Endothelial cell of umbilical vein (primary cell): ENCODE data around the gene OR6C4. TPM values are rescaled to one million over a fixed set of nuclear protein-coding genes. Genes with fewer than 3 reads are reported as not detected.
"Not testable (repeated sequence)": the region's sequence is repeated elsewhere in the genome, so short reads cannot be mapped to it uniquely, and the experiment has no call there.

Experiments
- BruUV-seq: library from RNA; stranded (reverse); fragments of 400-500 nt; replicated peaks from 2 replicates; lab custom pipeline; 2021; lab: Mats Ljungman, UMichigan
- CTCF ChIA-PET: fragments of 300-600, 350-600 bp; sonication (Branson Sonifier 250); formaldehyde crosslinking; loops from one replicate; lab custom pipeline; 2021; ENCODE audit warnings: antibody characterized with exemption, inconsistent platforms; lab: Charles Lee
- POLR2A ChIA-PET: fragments of 300-600, 350-600 bp; sonication (Branson Sonifier 250); formaldehyde crosslinking; loops from one replicate; lab custom pipeline; 2021; ENCODE audit warnings: antibody characterized with exemption, inconsistent platforms; lab: Charles Lee
- DNase-seq: peaks from one replicate; pipeline ENCODE4 v3.0.0-alpha.2; 2011; ENCODE audit warnings: low read depth, low spot score
- FAIRE-seq: peaks from 2 replicates; lab custom pipeline; 2011; peaks lifted over from hg19 to GRCh38; lab: Jason Lieb, UNC
- H2AFZ ChIP-seq: 2 replicates; pipeline ENCODE4 v1.6.0; 2012; ENCODE audit warnings: low read depth, low read length, control low read depth, inconsistent platforms
- H3K27ac ChIP-seq: 2 replicates; pipeline ENCODE4 v1.5.1; 2011; ENCODE audit warnings: low read depth, mild to moderate bottlenecking, control low read depth, low read length, moderate library complexity; ENCODE audit not compliant: insufficient read depth
- H3K27me3 ChIP-seq, 2 experiments: 2 replicates each; pipeline versions ENCODE4 v1.6.0 to v1.6.1; 2011; ENCODE audit warnings: low read length in 2 of 2, mixed read lengths in 1 of 2; ENCODE audit not compliant: control insufficient read depth in 2 of 2, insufficient read depth in 2 of 2
- H3K36me3 ChIP-seq, 2 experiments: 2 replicates in 1 of 2; 3 replicates in 1 of 2; pipeline ENCODE4 v1.5.1; 2011; ENCODE audit warnings: low read length in 2 of 2, mild to moderate bottlenecking in 1 of 2, moderate library complexity in 1 of 2; ENCODE audit not compliant: control insufficient read depth in 2 of 2, insufficient read depth in 2 of 2; ENCODE audit errors: extremely low read depth in 1 of 2
- H3K4me1 ChIP-seq: 3 replicates; pipeline ENCODE4 v1.5.1; 2011; ENCODE audit warnings: mild to moderate bottlenecking, low read length; ENCODE audit not compliant: control insufficient read depth, insufficient read depth; ENCODE audit errors: extremely low read depth
- H3K4me2 ChIP-seq: 2 replicates; pipeline ENCODE4 v1.6.1; 2011; ENCODE audit warnings: low read length, control low read depth, mixed read lengths; ENCODE audit not compliant: insufficient read depth
- H3K4me3 ChIP-seq, 3 experiments: fragments of 200-600 bp in 1 of 3; sonication (generic), shearing (Covaris generic) in 1 of 3; replicated peaks in 1 of 3; 2 replicates each; pipeline ENCODE4 v1.5.1; 2011 to 2016; ENCODE audit warnings: control low read depth in 3 of 3, low read length in 3 of 3, mild to moderate bottlenecking in 2 of 3, inconsistent platforms in 1 of 3, low read depth in 1 of 3, moderate library complexity in 1 of 3; ENCODE audit not compliant: insufficient read depth in 1 of 3
- H3K79me2 ChIP-seq: 2 replicates; pipeline ENCODE4 v1.6.0; 2012; ENCODE audit warnings: low read length, inconsistent platforms; ENCODE audit not compliant: control insufficient read depth, insufficient read depth
- H3K9ac ChIP-seq: replicated peaks from 2 replicates; pipeline ENCODE3; 2011; ENCODE audit warnings: low read length, control low read depth; ENCODE audit not compliant: insufficient read depth; ENCODE audit errors: extremely low read depth
- H3K9me1 ChIP-seq: replicated peaks from 3 replicates; pipeline ENCODE4 v1.6.0; 2011; ENCODE audit warnings: mild to moderate bottlenecking, low read length; ENCODE audit not compliant: control insufficient read depth, insufficient read depth; ENCODE audit errors: extremely low read depth
- H3K9me3 ChIP-seq: replicated peaks from 2 replicates; pipeline ENCODE4 v1.5.1; 2012; ENCODE audit warnings: low read length, inconsistent platforms; ENCODE audit not compliant: control insufficient read depth, insufficient read depth
- H4K20me1 ChIP-seq: replicated peaks from 2 replicates; pipeline ENCODE3; 2011; ENCODE audit warnings: mild to moderate bottlenecking, low read length; ENCODE audit not compliant: control insufficient read depth, insufficient read depth; ENCODE audit errors: extremely low read depth
- EZH2 ChIP-seq: IDR thresholded peaks from 2 replicates; pipeline ENCODE4 v1.6.1; 2012; ENCODE audit warnings: borderline replicate concordance, low read depth, mild to moderate bottlenecking, moderate library complexity, low read length, inconsistent platforms; ENCODE audit not compliant: severe bottlenecking
- FOS ChIP-seq: IDR thresholded peaks from 2 replicates; pipeline ENCODE4 v1.6.1; 2011; ENCODE audit warnings: mild to moderate bottlenecking, low read length, moderate library complexity, borderline replicate concordance; ENCODE audit not compliant: insufficient read depth
- GATA2 ChIP-seq: IDR thresholded peaks from 2 replicates; pipeline ENCODE4 v1.7.0; 2011; ENCODE audit warnings: low read depth, mild to moderate bottlenecking, moderate library complexity, mixed read lengths, low read length; ENCODE audit not compliant: insufficient read length, insufficient read depth
- JUN ChIP-seq: IDR thresholded peaks from 2 replicates; pipeline ENCODE4 v1.6.1; 2011; ENCODE audit warnings: borderline replicate concordance, low read depth; ENCODE audit not compliant: insufficient read length, insufficient read depth
- MYC ChIP-seq: IDR thresholded peaks from one replicate; pipeline ENCODE4 v1.6.1; 2011; ENCODE audit warnings: mild to moderate bottlenecking, low read depth, low read length
- POLR2A ChIP-seq: IDR thresholded peaks from 2 replicates; pipeline ENCODE4 v1.6.1; 2012; ENCODE audit warnings: low read depth, mild to moderate bottlenecking, control low read depth, low read length
- POLR2AphosphoS5 ChIP-seq: IDR thresholded peaks from 2 replicates; pipeline ENCODE4 v1.6.1; 2012; ENCODE audit warnings: low read depth, mild to moderate bottlenecking, control low read depth, low read length, moderate library complexity; ENCODE audit not compliant: insufficient read depth
- dilution Hi-C: fragments of 300-500 bp; cut with MboI; formaldehyde crosslinking; loops from one replicate; pipeline ENCODE4 v1.15.0; 2019; ENCODE audit warnings: low sequenced_read_pairs; ENCODE audit not compliant: extremely low pct_ligation_motif_present
- intact Hi-C: fragments of 100-400 bp; cut with micrococcal nuclease; formaldehyde crosslinking; loops from one replicate; pipeline ENCODE4 v1.10.0; 2022
- polyA plus RNA-seq, 4 experiments: library from polyadenylated mRNA; depleted of rRNA in 3 of 4; stranded (reverse) in 3 of 4; unstranded in 1 of 4; fragments of >200 nt; gene quantifications; 2 replicates each; pipeline versions ENCODE4 v1.2.1 to v1.2.3, GENCODE V29; 2011 to 2012; ENCODE audit warnings: missing spikeins in 1 of 4
- total RNA-seq: library from RNA; stranded (reverse); gene quantifications from 2 replicates; pipeline ENCODE4 v1.2.3, GENCODE V29; 2021
- TF ChIP-seq, protein P1 (sequence below): IDR thresholded peaks from 2 replicates; pipeline ENCODE4 v1.6.1; 2011; ENCODE audit not compliant: insufficient read depth, insufficient read length
- TF ChIP-seq, protein P2 (sequence below), 2 donors: IDR thresholded peaks; 1 replicate in 1 of 2; 2 replicates in 1 of 2; pipeline ENCODE4 v1.5.1; 2011; ENCODE audit warnings: low read length in 2 of 2, mild to moderate bottlenecking in 2 of 2, moderate library complexity in 2 of 2, control low read depth in 1 of 2, inconsistent platforms in 1 of 2, low read depth in 1 of 2; ENCODE audit not compliant: insufficient read depth in 1 of 2; ENCODE audit errors: extremely low read depth in 1 of 2

Gene OR6C4
- total and polyA plus RNA-seq, 2 donors (not counting 3 experiments of a cell fraction or from before 2014, with no cell fraction given), result not detected

DNA sequence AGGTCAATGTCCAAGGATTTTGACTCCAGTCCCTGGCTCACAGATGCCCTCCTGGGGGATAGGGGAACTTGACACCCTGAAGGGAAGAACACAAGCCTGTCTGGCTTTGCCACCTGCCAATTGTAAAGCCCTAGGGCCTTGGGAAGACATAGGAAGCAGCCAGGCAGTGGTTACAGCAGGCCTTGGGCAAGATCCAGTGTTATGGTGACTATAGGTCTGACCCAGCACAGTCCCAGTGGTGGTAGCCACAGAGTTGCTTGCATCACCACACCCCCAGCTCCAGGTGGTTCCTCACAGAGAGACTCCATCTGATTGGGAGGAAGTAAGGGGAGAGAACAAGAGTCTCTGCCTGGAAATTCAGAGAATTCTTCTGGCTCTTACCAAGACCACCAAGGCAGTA, 33.0 kb upstream of the OR6C4 start:
- Histone ChIP-seq H4K20me1 (no peaks in the 10 kb centered on the region), H3K9ac (no peak overlapping the region), H3K36me3 (no peaks in the 10 kb centered on the region), H3K27me3 (no peaks in the 10 kb centered on the region), H3K9me1 (no peaks in the 10 kb centered on the region), H3K4me3 (no peak overlapping the region), H3K9me3 (no peaks in the 10 kb centered on the region), H3K79me2 (no peaks in the 10 kb centered on the region), H2AFZ (no peak overlapping the region), H3K27ac (no peak overlapping the region), H3K4me2 (no peak overlapping the region), H3K4me1 (no peaks in the 10 kb centered on the region)
- no peak for FAIRE-seq
- dilution Hi-C loops, result no loop called here
- POLR2A ChIA-PET, result no interaction called here
- CTCF ChIA-PET, result interaction anchor here (1.3 kb wide), 1 partner anchor 17 kb away, joined by 3 read pairs; no protein-coding TSS in a partner anchor
- BruUV-seq, result no TSS peak
- TF ChIP-seq JUN (no peak), POLR2AphosphoS5 (no peak), POLR2A (no peak), MYC (no peak), GATA2 (no peak), EZH2 (no peak), FOS (no peak)
- TF ChIP-seq, protein P1, sequence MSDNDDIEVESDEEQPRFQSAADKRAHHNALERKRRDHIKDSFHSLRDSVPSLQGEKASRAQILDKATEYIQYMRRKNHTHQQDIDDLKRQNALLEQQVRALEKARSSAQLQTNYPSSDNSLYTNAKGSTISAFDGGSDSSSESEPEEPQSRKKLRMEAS, result no peak
- TF ChIP-seq, protein P2, sequence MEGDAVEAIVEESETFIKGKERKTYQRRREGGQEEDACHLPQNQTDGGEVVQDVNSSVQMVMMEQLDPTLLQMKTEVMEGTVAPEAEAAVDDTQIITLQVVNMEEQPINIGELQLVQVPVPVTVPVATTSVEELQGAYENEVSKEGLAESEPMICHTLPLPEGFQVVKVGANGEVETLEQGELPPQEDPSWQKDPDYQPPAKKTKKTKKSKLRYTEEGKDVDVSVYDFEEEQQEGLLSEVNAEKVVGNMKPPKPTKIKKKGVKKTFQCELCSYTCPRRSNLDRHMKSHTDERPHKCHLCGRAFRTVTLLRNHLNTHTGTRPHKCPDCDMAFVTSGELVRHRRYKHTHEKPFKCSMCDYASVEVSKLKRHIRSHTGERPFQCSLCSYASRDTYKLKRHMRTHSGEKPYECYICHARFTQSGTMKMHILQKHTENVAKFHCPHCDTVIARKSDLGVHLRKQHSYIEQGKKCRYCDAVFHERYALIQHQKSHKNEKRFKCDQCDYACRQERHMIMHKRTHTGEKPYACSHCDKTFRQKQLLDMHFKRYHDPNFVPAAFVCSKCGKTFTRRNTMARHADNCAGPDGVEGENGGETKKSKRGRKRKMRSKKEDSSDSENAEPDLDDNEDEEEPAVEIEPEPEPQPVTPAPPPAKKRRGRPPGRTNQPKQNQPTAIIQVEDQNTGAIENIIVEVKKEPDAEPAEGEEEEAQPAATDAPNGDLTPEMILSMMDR (IDR thresholded peaks at IDR 0.05; ENCODE audit: extremely low read depth in 1 of 2, insufficient read depth in 1 of 2, low read depth in 1 of 2, low read length in 2 of 2), result no peak
- intact Hi-C loops, result no loop called here
- DNase-seq, result no peak

DNA sequence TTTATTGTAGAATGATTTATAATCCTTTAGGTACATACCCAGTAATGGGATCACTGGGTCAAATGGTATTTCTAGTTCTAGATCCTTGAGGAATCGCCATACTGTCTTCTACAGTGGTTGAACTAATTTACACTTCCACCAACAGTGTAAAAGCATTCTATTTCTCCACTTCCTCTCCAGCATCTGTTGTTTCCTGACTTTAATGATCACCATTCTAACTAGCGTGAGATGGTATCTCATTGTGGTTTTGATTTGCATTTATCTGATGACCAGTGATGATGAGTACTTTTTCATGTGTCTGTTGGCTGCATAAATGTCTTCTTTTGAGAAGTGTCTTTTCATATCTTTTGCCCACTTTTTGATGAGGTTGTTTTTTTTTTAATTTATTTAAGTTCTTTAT, 1.2 kb upstream of the OR6C4 start:
- H3K4me1 ChIP-seq, H3K4me2 ChIP-seq, dilution Hi-C loops, H3K79me2 ChIP-seq, H3K9ac ChIP-seq, POLR2A ChIA-PET, H3K9me3 ChIP-seq, H3K4me3 ChIP-seq, H3K27me3 ChIP-seq, H4K20me1 ChIP-seq, intact Hi-C loops, H3K9me1 ChIP-seq, H3K36me3 ChIP-seq, FAIRE-seq, DNase-seq, CTCF ChIA-PET, H2AFZ ChIP-seq, BruUV-seq, H3K27ac ChIP-seq: not testable (repeated sequence)
